GM18868 (cell line): Measurements from ENCODE around the gene SMURF1.
"Not testable (repeated sequence)": the region's sequence is repeated elsewhere in the genome, so short reads cannot be mapped to it uniquely, and the experiment has no call there.

Experiments used
- ATAC-seq: cut with Tn5 transposase; IDR thresholded peaks from one replicate; pipeline ENCODE4 v1.9.1; 2021; ENCODE audit warnings: mild to moderate bottlenecking, moderate library complexity; ENCODE audit not compliant: unreplicated experiment

SMURF1 gene

GRCh38 chr7:99121496-99122021 is 22.3 kb downstream of the SMURF1 start:
- no peak for ATAC-seq

- no peak for ATAC-seq
Observed at GRCh38 chr7:99120916-99121315, 23.0 kb downstream of the SMURF1 start.

- no peak for ATAC-seq
Observed at GRCh38 chr7:99120501-99120900, 23.4 kb downstream of the SMURF1 start.

- ATAC-seq: no peak
Observed at GRCh38 chr7:99118077-99118476, 25.8 kb downstream of the SMURF1 start.

- no peak for ATAC-seq
Observed at GRCh38 chr7:99116144-99116543, 27.8 kb downstream of the SMURF1 start.

GRCh38 chr7:99115379-99115778 is 28.5 kb downstream of the SMURF1 start:
- no peak for ATAC-seq

- ATAC-seq: no peak
Observed at GRCh38 chr7:99112979-99113378, 30.9 kb downstream of the SMURF1 start.

GRCh38 chr7:99112097-99112496 is 31.8 kb downstream of the SMURF1 start:
- peak; percentile 90 for ATAC-seq

GRCh38 chr7:99111591-99111990 is 32.3 kb downstream of the SMURF1 start:
- ATAC-seq: no peak

GRCh38 chr7:99109108-99110051 is 34.5 kb downstream of the SMURF1 start:
- no peak for ATAC-seq

- no peak for ATAC-seq
Observed at GRCh38 chr7:99108613-99109012, 35.3 kb downstream of the SMURF1 start.

- no peak for ATAC-seq
Observed at GRCh38 chr7:99106821-99107241, 37.1 kb downstream of the SMURF1 start.

- ATAC-seq: no peak
Observed at GRCh38 chr7:99106411-99106810, 37.5 kb downstream of the SMURF1 start.

GRCh38 chr7:99105756-99106155 is 38.2 kb downstream of the SMURF1 start:
- ATAC-seq: no peak

- ATAC-seq: no peak
Observed at GRCh38 chr7:99104631-99105030, 39.3 kb downstream of the SMURF1 start.

- ATAC-seq: not testable (repeated sequence)
Observed at GRCh38 chr7:99103836-99104235, 40.1 kb downstream of the SMURF1 start.

GRCh38 chr7:99102809-99103690 is 40.9 kb downstream of the SMURF1 start:
- no peak for ATAC-seq

GRCh38 chr7:99102361-99102760 is 41.5 kb downstream of the SMURF1 start:
- ATAC-seq: no peak

GRCh38 chr7:99101516-99101915 is 42.4 kb downstream of the SMURF1 start:
- not testable (repeated sequence) for ATAC-seq

- ATAC-seq: no peak
Observed at GRCh38 chr7:99099499-99100077, 44.3 kb downstream of the SMURF1 start.
